ENCODE results near the gene CLDN9. TPM values are rescaled to one million over a fixed set of nuclear protein-coding genes. Genes with fewer than 3 reads are reported as not detected.

CLDN9 gene
- total and polyA plus RNA-seq, 9 of the 15 experiments (the other 6 are each of a cell fraction or from before 2014, with no cell fraction given) = 0.12 to 0.44 (median 0.22) TPM; not detected in 4

DNA sequence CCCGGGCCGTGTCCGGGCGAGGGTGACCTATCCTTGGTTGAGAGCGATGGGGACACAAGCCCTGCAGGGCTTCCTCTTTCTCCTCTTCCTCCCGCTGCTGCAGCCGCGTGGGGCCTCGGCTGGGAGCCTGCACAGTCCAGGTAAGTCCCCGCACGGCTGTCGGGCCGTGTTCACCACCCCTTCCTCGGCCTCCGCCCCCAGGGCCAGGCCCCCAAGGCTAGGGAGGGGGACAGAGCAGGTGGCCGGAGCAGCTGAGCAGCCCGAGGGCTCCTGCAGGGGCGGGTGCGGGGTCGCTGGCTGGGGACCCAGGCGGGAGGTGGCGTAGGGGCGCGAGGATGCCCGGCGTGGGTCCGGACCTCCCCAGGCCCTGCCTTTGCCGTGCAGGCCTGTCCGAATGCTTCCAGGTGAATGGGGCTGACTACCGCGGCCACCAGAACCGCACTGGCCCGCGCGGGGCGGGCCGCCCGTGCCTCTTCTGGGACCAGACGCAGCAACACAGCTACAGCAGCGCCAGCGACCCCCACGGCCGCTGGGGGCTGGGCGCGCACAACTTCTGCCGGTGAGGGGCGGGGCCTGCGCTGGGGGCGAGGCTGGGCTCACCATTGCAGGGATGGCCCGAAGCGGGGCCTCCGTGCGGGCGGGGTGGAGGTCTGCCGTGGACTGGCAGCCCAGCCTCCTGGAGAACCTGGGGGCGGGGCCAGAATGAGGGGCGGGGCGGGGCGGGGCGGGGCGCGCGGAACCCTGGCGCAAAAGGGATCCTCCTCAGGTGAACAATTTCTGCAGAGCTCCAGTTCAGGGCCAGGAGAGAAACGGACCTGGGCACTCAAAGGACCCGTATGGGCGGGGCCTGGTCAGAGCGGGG is 48.0 kb upstream of the CLDN9 start (continued):
- TF ChIP-seq TAF1 (IDR thresholded peaks at IDR 0.05; ENCODE audit: control insufficient read depth, extremely low read depth, insufficient read depth, low read length, severe bottlenecking) = peak; percentile 23
- no peak for TF ChIP-seq PRPF4 (IDR thresholded peaks at IDR 0.05; ENCODE audit: insufficient read depth, low read depth, low read length, poor library complexity, severe bottlenecking)

- no peaks in the 10 kb centered on the region for H3K27me3 ChIP-seq (ENCODE audit: control insufficient read depth in 2 of 2, insufficient read depth in 2 of 2, low read length in 2 of 2)
- ATAC-seq (no peak), FAIRE-seq (no peak), DNase-seq (ENCODE audit: extremely low read depth in 1 of 4, low spot score in 3 of 4) (no peak)
- no peak overlapping the region for H2AFZ ChIP-seq (ENCODE audit: low read depth, low read length)
- peaks cover 11% of the 10 kb centered on the region for H4K20me1 ChIP-seq (replicated peaks; ENCODE audit: control insufficient read depth, insufficient read depth, low read length)
- in situ Hi-C loops (cut with MboI) (no loop called here), intact Hi-C loops (cut with micrococcal nuclease) (loop anchor here (10.0 kb wide), 1 partner anchor 59 kb away; the partner anchor contains the start of genes HCFC1R1, THOC6 and TNFRSF12A)
- H3K9ac ChIP-seq (ENCODE audit: insufficient read depth in 1 of 2, low read depth in 2 of 2, low read length in 2 of 2) = peak overlapping the region in 1 of 2 experiments; percentile 77; a peak in 2 of 4 replicates
- H3K79me2 ChIP-seq (ENCODE audit: control insufficient read depth, insufficient read depth, low read length) = peaks cover 19% of the 10 kb centered on the region
- ChIA-PET CTCF (ENCODE audit: low intra/inter-chr PET ratio) (no interaction called here), POLR2A (interaction anchor here (1.6 kb wide), 1 partner anchor 9 kb away, joined by 8 read pairs; no protein-coding TSS in a partner anchor)
- WGBS (ENCODE audit: insufficient coverage, low coverage, missing lambda C conversion rate) = 93% methylated on average over 25 of the region's 39 CpGs
- peaks cover 8% of the 10 kb centered on the region; the same call in 1 of the 3 replicates for H3K36me3 ChIP-seq (ENCODE audit: control insufficient read depth, insufficient read depth, low read length)
- no TSS peak for BruUV-seq (replicated peaks)
- H3K9me3 ChIP-seq (replicated peaks; ENCODE audit: control insufficient read depth, insufficient read depth, low read depth, low read length) = no peaks in the 10 kb centered on the region
- peaks cover 3% of the 10 kb centered on the region for H3K9me1 ChIP-seq (ENCODE audit: control insufficient read depth, insufficient read depth, low read length)
- H3K4me3 ChIP-seq = no peak overlapping the region
- no peak overlapping the region for H3K4me2 ChIP-seq (ENCODE audit: insufficient read depth, low read length)
- peaks cover 17 to 97% of the 10 kb centered on the region in 2 experiments for H3K4me1 ChIP-seq (replicated peaks in 1 of 2; ENCODE audit: control insufficient read depth in 2 of 2, insufficient read depth in 2 of 2, low read length in 2 of 2)
- H3K27ac ChIP-seq (ENCODE audit: extremely low read depth, low read depth, low read length) = no peak overlapping the region
- TF ChIP-seq PTTG1 (tag; IDR thresholded peaks at IDR 0.05; ENCODE audit: low read depth) (no peak), DIDO1 (tag; IDR thresholded peaks at IDR 0.05; ENCODE audit: low read depth) (no peak), TCF15 (CRISPR knock-in tag; IDR thresholded peaks at IDR 0.05) (no peak), ZNF431 (CRISPR knock-in tag; IDR thresholded peaks at IDR 0.05) (no peak), FOXA3 (CRISPR knock-in tag; conservative IDR thresholded peaks at IDR 0.05 in 1 of 2, IDR thresholded peaks at IDR 0.05 in 1 of 2) (0 out of 4 replicates have a peak, but pooled peaks of 1 of the 2 experiments have one; percentile 27)
Measured at GRCh38 chr16:2966043-2966807, 46.5 kb upstream of the CLDN9 start.
